Hepatocyte (in vitro differentiated cells): ENCODE results near the gene RANBP1.

Experiments
- CTCF ChIP-seq: fragments of 200-600 bp; sonication (generic); IDR thresholded peaks from 2 replicates; pipeline ENCODE4 v1.5.1; 2016; ENCODE audit warnings: antibody characterized with exemption, mild to moderate bottlenecking; ENCODE audit not compliant: poor library complexity
- EZH2phosphoT487 ChIP-seq: fragments of 200-600 bp; sonication (generic); IDR thresholded peaks from one replicate; pipeline ENCODE4 v1.6.1; 2018; ENCODE audit warnings: antibody characterized with exemption, mild to moderate bottlenecking, low read depth, moderate library complexity; ENCODE audit not compliant: unreplicated experiment, severe bottlenecking

- TF ChIP-seq CTCF (no peak), EZH2phosphoT487 (no peak)
Observed at GRCh38 chr22:20069331-20070042, 46.4 kb upstream of the RANBP1 start.
